Stimulated activated CD8-positive, alpha-beta memory T cell treated with anti-CD3 and anti-CD28 coated beads, Interleukin-4, amount 100 ng/mL, for 24 hours (primary cell): ENCODE results near the gene SNX30.

Experiments
- DNase-seq: peaks from one replicate; pipeline ENCODE4 v3.0.0-alpha.2; 2020; ENCODE audit warnings: low read depth

Gene SNX30

GRCh38 chr9:112823257-112823656 is 72.7 kb downstream of the SNX30 start:
- no peak for DNase-seq

GRCh38 chr9:112831281-112831851 is 80.8 kb downstream of the SNX30 start:
- no peak for DNase-seq

GRCh38 chr9:112831969-112832368 is 81.4 kb downstream of the SNX30 start:
- no peak for DNase-seq

GRCh38 chr9:112833081-112833480 is 82.5 kb downstream of the SNX30 start:
- no peak for DNase-seq

GRCh38 chr9:112836394-112836793 is 85.8 kb downstream of the SNX30 start:
- no peak for DNase-seq

GRCh38 chr9:112838342-112838741 is 87.8 kb downstream of the SNX30 start:
- DNase-seq, result no peak

- no peak for DNase-seq
These were observed 88.8 kb downstream of the SNX30 start for GRCh38 chr9:112839331-112839730.

- DNase-seq, result no peak
These were observed 90.7 kb downstream of the SNX30 start for GRCh38 chr9:112841261-112841660.

- no peak for DNase-seq
These were observed 92.0 kb downstream of the SNX30 start for GRCh38 chr9:112842555-112842954.

- peak; percentile 62 for DNase-seq
These were observed 94.4 kb downstream of the SNX30 start for GRCh38 chr9:112844771-112845542.

- DNase-seq, result no peak
These were observed 96.2 kb downstream of the SNX30 start for GRCh38 chr9:112846528-112847488.

GRCh38 chr9:112848316-112849151 is 98.0 kb downstream of the SNX30 start:
- DNase-seq, result no peak

GRCh38 chr9:112849363-112849922 is 98.9 kb downstream of the SNX30 start:
- DNase-seq, result no peak

- DNase-seq, result no peak
These were observed 100.3 kb downstream of the SNX30 start for GRCh38 chr9:112850840-112851239.

- DNase-seq, result no peak
These were observed 102.4 kb downstream of the SNX30 start for GRCh38 chr9:112852741-112853504.

GRCh38 chr9:112853882-112854585 is 103.5 kb downstream of the SNX30 start:
- DNase-seq, result no peak

- no peak for DNase-seq
These were observed 104.1 kb downstream of the SNX30 start for GRCh38 chr9:112854657-112855056.

GRCh38 chr9:112856200-112856599 is 105.6 kb downstream of the SNX30 start:
- no peak for DNase-seq

- no peak for DNase-seq
These were observed 106.3 kb downstream of the SNX30 start for GRCh38 chr9:112856843-112857242.

GRCh38 chr9:112858005-112858404 is 107.4 kb downstream of the SNX30 start:
- DNase-seq, result no peak
